GM18867 (cell line): ENCODE data around the gene CNGA3.
A peak's percentile ranks its signal among the peaks of the same experiment; 100 is the strongest.
"Not testable (repeated sequence)": the region's sequence is repeated elsewhere in the genome, so short reads cannot be mapped to it uniquely, and the experiment has no call there.

ENCODE experiments used
- ATAC-seq: cut with Tn5 transposase; IDR thresholded peaks from one replicate; pipeline ENCODE4 v1.9.1; 2021; ENCODE audit warnings: mild to moderate bottlenecking, moderate library complexity; ENCODE audit not compliant: unreplicated experiment

The CNGA3 gene

GRCh38 chr2:98395977-98396376, 49.7 kb downstream of the CNGA3 start:
- no peak for ATAC-seq

GRCh38 chr2:98396745-98397355, 50.6 kb downstream of the CNGA3 start:
- no peak for ATAC-seq

- ATAC-seq, result no peak
Measured at GRCh38 chr2:98399140-98399539, 52.9 kb downstream of the CNGA3 start.

GRCh38 chr2:98403878-98404277, 57.6 kb downstream of the CNGA3 start:
- no peak for ATAC-seq

DNA sequence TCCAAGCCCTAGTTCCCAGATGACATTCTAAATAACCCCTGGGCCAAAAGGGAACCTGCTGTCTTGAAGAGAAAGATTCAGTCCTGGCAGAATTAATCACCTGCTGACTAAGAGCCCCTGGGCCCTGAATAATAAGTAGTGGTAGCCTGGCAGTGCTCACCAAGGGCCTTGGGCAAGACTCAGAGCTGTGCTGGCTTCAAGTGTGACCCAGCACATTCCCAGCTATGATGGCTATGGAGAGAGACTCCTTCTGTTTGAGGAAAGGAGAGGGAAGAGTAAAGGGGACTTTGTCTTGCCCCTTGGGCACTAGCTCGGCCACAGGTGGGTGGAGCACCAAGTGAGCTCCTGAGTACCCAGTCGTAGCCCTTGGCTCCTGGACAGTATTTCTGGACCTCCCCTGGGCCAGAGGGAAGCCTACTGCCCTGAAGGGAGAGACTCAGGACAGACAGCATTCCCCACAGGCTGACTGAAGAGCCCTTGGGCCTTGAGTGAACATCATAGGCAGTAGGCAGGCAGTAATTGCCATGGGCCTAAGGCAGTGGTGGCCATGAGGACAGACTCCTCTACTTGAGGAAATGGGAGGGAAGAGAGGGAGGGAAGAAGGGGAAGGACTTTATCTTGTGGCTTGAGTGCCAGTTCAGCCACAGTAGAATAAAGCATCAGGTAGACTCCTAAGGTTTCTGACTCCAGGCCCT, 58.4 kb downstream of the CNGA3 start:
- no peak for ATAC-seq

- ATAC-seq, result no peak
Measured at GRCh38 chr2:98405301-98405700, 59.0 kb downstream of the CNGA3 start.

GRCh38 chr2:98408155-98408554, 61.9 kb downstream of the CNGA3 start:
- ATAC-seq, result no peak

DNA sequence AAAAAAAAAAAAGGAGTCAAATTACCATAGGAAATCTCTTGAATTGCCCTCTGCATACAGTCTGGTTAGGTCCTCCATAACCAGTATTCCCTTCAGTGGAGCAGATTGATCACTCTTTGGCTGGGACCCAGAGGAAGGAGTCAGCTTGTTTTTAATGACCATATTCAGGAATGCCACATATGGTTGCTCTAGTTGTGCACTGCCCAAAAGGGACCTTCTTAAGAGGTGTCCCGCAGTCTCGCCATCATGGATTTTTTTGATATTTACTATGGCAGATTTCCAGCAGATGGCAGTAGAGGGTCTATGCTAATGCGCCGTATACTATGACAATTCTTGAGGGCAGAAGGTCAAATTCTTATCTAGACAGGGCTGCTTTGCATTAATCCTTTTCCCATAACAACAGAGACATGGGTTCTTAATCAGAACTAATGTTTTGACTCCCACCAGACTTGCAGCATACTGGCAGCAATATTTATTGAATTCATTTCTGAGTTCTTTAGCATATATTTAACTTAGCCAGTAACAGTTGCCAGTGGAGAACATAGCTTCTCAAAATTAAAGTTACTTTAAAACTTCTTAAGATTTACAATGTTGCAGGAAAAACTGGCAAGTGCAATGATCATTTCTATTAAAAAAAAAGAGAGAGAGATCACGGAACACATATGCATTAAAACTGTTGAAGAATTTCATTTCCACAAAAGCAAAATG, 66.6 kb downstream of the CNGA3 start:
- ATAC-seq, result peak; percentile 78

DNA sequence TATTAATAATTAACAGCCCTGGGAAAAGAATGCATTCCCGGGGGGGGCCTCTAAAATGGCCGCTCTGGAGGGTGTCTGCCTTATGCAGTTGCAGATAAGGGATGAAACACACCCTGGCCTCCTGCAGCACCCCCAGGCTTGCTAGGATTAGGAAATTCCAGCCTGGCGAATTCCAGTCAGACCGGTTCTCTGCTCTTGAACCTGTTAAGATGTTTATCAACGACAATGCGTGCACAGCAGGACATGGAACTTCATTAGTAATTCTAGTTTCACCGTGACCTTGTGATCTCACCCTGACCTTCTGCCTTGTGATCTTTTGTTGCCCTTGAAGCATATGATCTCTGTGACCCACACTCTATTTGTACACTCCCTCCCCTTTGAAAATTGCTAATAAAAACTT, 68.0 kb downstream of the CNGA3 start:
- not testable (repeated sequence) for ATAC-seq

DNA sequence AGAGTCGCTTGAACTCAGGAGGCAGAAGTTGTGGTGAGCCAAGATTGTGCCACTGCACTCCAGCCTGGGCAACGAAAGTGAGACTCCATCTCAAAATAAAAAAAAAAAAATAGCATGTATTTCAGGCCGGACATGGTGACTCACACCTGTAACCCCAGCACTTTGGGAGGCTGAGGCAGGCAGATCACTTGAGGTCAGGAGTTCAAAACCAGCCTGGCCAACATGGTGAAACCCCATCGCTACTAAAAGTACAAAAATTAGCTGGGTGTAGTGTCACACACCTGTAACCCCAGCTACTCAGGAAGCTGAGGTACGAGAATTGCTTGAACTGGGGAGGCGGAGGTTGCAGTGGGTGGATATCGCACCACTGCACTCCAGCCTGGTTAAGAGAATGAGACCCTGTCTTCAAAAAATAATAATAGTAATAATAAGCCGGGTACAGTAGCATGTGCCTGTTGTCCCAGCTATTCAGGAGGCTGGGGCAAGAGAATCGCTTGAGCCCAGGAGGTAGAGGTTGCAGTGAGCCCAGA, 69.5 kb downstream of the CNGA3 start:
- not testable (repeated sequence) for ATAC-seq

GRCh38 chr2:98416383-98417159, 70.3 kb downstream of the CNGA3 start:
- ATAC-seq, result no peak

DNA sequence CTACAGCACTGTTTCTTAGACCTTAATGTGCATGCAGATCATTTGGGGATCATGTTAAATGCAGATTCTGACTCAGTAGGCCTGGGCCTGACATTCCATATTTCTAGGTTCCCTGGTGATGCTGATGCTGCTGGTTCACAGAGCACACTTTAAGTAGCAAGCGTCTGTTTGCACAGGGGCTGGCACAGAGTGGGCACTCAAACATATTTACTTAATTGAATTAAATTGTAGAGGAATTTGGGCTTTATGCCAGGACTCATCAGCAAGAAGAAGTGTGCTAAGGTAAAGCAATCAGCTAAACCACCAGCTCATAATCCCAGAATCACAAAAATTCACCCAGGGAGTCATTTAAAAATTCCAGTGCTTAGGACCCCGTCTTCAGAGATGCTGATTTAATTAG, 73.3 kb downstream of the CNGA3 start:
- ATAC-seq, result no peak

DNA sequence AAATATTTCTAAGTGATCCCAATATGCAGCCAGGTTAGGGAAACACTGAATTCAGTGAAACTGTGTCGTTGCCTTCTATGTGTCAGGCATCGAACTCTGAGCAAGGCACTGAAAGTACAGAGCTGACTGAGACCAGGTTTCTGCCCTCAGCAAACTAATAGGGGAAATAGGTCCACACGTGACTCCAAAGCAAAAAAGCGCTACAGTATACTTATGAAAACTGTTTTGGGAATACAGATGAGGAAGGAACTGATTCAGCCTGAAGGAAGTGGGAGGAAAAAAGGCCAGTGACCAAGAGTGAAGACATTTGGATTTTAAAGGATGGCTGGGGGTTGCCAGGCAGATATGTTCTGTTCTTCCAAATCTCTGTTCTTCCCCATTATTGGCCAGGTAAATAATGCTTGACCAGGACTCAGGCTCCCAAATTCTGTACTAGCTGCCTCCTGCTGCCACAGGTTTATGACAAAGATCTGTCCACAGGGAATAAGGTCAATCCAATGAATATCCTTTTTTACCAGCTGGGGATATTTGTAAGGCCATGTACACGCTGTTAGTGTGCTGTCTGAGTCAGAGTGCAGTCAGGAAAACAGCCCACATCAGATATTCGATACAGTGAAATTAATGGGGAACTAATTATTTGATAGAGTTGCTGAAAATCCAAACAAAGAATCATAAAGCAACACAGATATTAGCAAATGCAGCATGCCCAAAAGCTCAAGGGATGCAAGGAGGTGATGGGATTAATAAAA, 73.9 kb downstream of the CNGA3 start:
- no peak for ATAC-seq

GRCh38 chr2:98422449-98422848, 76.2 kb downstream of the CNGA3 start:
- no peak for ATAC-seq

GRCh38 chr2:98426771-98427170, 80.5 kb downstream of the CNGA3 start:
- ATAC-seq, result no peak

- no peak for ATAC-seq
Measured at GRCh38 chr2:98432145-98432544, 85.9 kb downstream of the CNGA3 start.

DNA sequence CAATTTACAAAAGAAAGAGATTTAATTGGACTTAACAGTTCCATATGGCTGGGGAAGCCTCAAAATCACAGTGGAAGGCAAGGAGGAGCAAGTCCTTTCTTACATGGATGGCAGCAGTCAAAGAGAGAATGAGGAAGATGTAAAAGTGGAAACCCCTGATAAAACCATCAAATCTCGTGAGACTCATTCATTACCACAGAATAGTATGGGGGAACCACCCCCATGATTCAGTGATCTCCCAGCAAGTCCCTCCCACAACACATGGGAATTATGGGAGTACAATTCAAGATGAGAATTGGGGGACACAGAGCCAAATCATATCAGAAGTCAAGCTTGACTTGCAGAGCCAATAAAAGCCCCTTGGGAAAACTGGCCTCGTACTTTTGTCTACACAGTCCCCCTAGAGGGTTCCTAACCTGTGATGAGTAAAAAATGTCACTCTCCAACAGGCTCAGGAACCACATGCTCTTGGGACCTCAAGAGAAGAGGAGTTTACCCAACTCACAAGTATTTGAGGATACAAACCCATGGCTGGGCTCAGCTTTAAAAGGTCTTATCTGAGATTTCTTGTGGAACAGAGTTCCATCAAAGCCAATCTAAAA, 87.2 kb downstream of the CNGA3 start:
- no peak for ATAC-seq

DNA sequence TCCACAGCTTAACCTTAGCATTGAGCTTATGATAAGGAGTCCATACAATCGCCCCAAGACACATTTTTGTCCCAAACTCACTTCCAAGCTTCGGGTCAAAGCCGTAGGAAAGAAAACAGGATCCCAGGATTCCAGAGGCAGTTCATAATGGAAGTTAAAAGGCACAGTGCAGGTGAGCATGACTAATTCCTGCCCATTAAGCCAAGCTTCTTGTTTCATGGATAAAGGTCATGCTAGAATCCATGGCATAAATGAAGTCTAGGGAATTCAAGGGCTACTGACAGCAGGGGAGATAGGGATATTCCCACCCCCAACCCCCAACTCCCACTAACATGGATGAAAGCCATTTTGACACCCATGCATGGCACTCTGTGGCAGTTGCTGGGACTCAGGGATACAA, 88.2 kb downstream of the CNGA3 start:
- ATAC-seq, result no peak

DNA sequence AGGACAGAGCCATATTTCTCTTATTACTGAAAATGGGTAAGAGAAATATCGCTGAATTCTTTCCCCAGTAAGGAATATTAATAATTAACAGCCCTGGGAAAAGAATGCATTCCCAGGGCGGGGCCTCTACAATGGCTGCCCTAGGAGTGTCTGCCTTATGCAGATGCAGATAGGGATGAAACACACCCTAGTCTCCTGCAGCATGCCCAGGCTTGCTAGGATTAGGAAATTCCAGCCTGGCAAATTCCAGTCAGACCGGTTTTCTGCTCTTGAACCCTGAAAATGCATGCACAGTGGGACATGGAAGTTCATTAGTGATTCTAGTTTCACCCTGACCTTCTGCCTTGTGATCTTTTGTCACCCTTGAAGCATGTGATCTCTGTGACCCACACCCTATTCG, 89.4 kb downstream of the CNGA3 start:
- not testable (repeated sequence) for ATAC-seq

DNA sequence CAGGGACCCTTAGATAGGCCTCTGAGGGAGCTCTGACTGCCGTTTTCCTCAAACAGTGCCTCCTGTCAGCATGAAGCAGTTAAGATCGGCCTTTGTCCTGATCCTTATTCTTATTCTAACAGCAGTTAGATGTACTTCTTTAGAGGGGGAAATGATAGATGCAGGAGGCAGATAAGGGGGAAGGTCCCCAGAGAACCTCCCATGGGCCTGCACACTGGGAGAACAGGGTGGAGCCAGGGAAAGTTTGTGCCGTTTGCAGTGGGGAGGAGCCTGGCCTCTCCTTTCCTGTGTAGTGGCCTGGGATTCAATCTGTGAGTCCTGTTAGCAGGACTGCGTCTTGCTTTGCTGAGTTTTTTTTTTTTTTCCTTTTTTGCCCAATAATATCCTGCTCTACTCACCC, 90.5 kb downstream of the CNGA3 start:
- no peak for ATAC-seq
